Peyer's patch (tissue), 4 donors: ENCODE results near the gene CFAP54. TPM values are rescaled to one million over a fixed set of nuclear protein-coding genes. Genes with fewer than 3 reads are reported as not detected.
"Not testable (repeated sequence)": the region's sequence is repeated elsewhere in the genome, so short reads cannot be mapped to it uniquely, and the experiment has no call there.

Experiments
- DNase-seq, 3 donors: peaks; one replicate each; pipeline ENCODE4 v3.0.0-alpha.2; 2017 to 2019
- H3K27ac ChIP-seq, 4 donors: fragments of 200-600 bp; sonication (generic); one replicate each; pipeline ENCODE4 v1.5.1; 2016 to 2019
- H3K27me3 ChIP-seq, 2 donors: fragments of 200-600 bp; sonication (generic); one replicate each; pipeline ENCODE4 v1.5.1; 2019
- H3K36me3 ChIP-seq, 3 donors: fragments of 200-600 bp; sonication (generic); one replicate each; pipeline ENCODE4 v1.5.1; 2016 to 2019
- H3K4me1 ChIP-seq, 4 donors: fragments of 200-600 bp; sonication (generic); one replicate each; pipeline ENCODE4 v1.5.1; 2016 to 2019
- H3K4me3 ChIP-seq, 4 donors: fragments of 200-600 bp; sonication (generic); 1 replicate in 3 of 4; 2 replicates in 1 of 4; pipeline ENCODE4 v1.5.1; 2016 to 2019; ENCODE audit warnings: mild to moderate bottlenecking in 1 of 4
- H3K9me3 ChIP-seq, 4 donors: fragments of 200-600 bp; sonication (generic); one replicate each; pipeline ENCODE4 v1.5.1; 2016 to 2019; ENCODE audit warnings: mild to moderate bottlenecking in 1 of 4
- POLR2A ChIP-seq, 2 donors: fragments of 450-650 bp; IDR thresholded peaks; one replicate each; pipeline ENCODE4 v1.5.1; 2017; ENCODE audit warnings: antibody characterized with exemption in 2 of 2, mild to moderate bottlenecking in 2 of 2, moderate library complexity in 2 of 2
- total RNA-seq, 4 donors: library from RNA; depleted of rRNA; stranded (reverse); fragments of >200 nt; gene quantifications; one replicate each; pipeline ENCODE4 v1.1.0, GENCODE V29; 2016
- TF ChIP-seq, protein P1 (sequence below), 6 experiments: fragments of 450-650 bp in 4 of 6; fragments of 200-600 bp in 2 of 6; sonication (generic) in 1 of 6; IDR thresholded peaks; one replicate each; pipeline ENCODE4 v1.5.1; 2017 to 2019; ENCODE audit warnings: antibody characterized with exemption in 6 of 6, mild to moderate bottlenecking in 3 of 6, moderate library complexity in 1 of 6

CFAP54 gene
- total RNA-seq, 4 donors from 2014 or later: 0.80 to 2.7 (median 0.83) TPM; not detected in 1

DNA sequence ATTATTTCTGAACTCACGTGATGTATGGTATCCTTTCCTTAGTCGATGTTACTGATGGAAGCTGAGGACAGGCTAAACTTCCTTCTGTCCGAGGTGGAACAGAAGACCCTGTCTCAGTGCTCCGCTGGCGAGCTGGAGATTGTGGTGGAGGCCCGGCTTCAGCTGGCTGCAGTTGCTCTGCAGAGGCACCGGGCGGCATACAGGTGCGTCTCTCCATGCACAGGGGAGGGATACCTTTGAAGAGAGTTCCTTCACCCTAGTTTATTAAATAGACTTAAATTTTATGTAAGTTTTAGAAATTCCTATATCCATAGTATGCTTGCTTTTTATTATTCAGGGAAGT lies 231.0 kb downstream of the CFAP54 start:
- DNase-seq: peak in 2 of 3 donors; percentile 21 to 51
- Histone ChIP-seq H3K4me3 (peak overlapping the region in 3 of 4 donors; percentile 27 to 50 (median 48)), H3K36me3 (no peaks in the 10 kb centered on the region), H3K27ac (peak overlapping the region in 3 of 4 donors; percentile 6 to 55 (median 20)), H3K27me3 (no peaks in the 10 kb centered on the region), H3K9me3 (no peaks in the 10 kb centered on the region), H3K4me1 (peaks cover 0 to 4% (median 0%) of the 10 kb centered on the region in 4 donors)
- TF ChIP-seq, protein P1, sequence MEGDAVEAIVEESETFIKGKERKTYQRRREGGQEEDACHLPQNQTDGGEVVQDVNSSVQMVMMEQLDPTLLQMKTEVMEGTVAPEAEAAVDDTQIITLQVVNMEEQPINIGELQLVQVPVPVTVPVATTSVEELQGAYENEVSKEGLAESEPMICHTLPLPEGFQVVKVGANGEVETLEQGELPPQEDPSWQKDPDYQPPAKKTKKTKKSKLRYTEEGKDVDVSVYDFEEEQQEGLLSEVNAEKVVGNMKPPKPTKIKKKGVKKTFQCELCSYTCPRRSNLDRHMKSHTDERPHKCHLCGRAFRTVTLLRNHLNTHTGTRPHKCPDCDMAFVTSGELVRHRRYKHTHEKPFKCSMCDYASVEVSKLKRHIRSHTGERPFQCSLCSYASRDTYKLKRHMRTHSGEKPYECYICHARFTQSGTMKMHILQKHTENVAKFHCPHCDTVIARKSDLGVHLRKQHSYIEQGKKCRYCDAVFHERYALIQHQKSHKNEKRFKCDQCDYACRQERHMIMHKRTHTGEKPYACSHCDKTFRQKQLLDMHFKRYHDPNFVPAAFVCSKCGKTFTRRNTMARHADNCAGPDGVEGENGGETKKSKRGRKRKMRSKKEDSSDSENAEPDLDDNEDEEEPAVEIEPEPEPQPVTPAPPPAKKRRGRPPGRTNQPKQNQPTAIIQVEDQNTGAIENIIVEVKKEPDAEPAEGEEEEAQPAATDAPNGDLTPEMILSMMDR (IDR thresholded peaks at IDR 0.05): no peak
- no peak for TF ChIP-seq POLR2A (IDR thresholded peaks at IDR 0.05)

DNA sequence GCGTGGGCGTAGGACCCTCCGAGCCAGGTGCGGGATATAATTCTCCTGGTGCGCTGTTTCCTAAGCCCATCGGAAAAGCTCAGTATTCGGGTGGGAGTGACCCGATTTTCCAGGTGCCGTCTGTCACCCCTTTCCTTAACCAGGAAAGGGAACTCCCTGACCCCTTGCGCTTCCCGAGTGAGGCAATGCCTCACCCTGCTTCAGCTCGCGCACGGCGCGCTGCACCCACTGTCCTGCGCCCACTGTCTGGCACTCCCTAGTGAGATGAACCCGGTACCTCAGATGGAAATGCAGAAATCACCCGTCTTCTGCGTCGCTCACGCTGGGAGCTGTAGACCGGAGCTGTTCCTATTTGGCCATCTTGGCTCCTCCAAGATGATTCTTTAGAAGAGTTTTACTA lies 240.1 kb downstream of the CFAP54 start:
- H3K27me3 ChIP-seq, H3K4me3 ChIP-seq, H3K36me3 ChIP-seq, H3K4me1 ChIP-seq, H3K9me3 ChIP-seq, DNase-seq, H3K27ac ChIP-seq: not testable (repeated sequence)

DNA sequence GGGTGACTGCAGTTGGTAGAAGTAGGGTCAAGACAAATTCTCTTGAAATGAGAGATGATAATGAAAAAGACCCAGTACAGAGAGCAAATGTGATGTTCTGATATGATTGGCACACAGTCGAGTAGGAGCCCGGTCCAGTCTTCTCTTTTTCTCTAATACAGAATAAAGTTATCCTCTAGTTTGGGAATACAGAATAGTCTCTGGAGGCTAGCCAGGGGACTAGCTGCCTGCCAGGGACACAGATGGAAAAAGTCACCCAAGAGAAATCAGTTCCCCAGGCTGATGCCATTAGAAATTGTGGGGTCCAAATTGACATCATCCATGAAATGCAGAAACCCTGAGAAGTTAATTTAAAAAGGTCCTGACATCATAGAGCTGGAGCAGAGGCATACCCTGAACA lies 240.5 kb downstream of the CFAP54 start:
- H3K4me3 ChIP-seq: no peak overlapping the region
- no peaks in the 10 kb centered on the region for H3K4me1 ChIP-seq
- no peak for DNase-seq
- H3K9me3 ChIP-seq: no peaks in the 10 kb centered on the region
- no peaks in the 10 kb centered on the region for H3K27me3 ChIP-seq
- no peak overlapping the region for H3K27ac ChIP-seq
- TF ChIP-seq POLR2A (IDR thresholded peaks at IDR 0.05): no peak
- TF ChIP-seq, protein P1 (IDR thresholded peaks at IDR 0.05): no peak
- no peaks in the 10 kb centered on the region for H3K36me3 ChIP-seq

DNA sequence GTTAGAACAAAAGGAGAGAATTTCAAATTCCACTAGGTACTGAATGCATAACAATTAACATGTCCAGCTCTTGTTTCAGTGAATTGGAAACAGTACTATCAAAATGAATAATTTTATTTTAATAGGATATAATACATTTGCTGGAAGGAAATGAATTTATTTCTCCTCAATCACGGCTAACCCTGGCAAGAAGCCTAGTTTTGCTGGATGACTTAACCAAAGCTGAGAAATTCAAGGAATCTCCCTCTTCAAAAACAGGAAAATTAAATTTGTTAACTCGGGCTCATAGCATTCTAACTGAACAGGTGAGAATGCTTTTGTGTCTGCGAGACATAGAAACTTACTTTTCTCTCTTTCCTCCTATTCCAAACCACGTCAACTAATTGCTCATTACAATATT lies 254.2 kb downstream of the CFAP54 start:
- H3K4me3 ChIP-seq: no peak overlapping the region
- no peaks in the 10 kb centered on the region for H3K27me3 ChIP-seq
- H3K4me1 ChIP-seq: no peaks in the 10 kb centered on the region
- H3K36me3 ChIP-seq: no peaks in the 10 kb centered on the region
- no peaks in the 10 kb centered on the region for H3K9me3 ChIP-seq
- no peak overlapping the region for H3K27ac ChIP-seq
- TF ChIP-seq, protein P1 (IDR thresholded peaks at IDR 0.05): no peak
- no peak for TF ChIP-seq POLR2A (IDR thresholded peaks at IDR 0.05)
- no peak for DNase-seq

DNA sequence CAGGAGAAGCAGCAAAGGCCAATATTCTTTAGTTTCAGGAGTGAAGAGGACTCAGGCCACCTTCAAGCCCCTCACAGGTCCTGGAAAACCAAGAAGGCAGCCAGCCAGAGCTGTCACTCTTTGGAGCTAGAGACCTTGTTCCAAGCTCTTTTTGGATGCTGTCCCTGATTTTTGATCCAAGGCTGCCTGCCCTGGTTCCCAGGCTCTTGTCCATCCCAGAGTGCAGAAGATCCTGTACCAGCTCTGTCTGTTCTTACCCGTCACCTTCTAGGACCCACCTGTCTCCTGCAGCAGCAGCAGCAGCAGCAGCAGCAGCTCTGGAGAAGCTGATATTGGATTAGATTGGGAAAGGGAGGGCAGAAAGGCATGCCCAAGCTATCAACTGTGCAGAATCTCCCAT lies 260.6 kb downstream of the CFAP54 start:
- Histone ChIP-seq H3K27ac (no peak overlapping the region), H3K27me3 (no peaks in the 10 kb centered on the region), H3K4me1 (no peaks in the 10 kb centered on the region), H3K36me3 (no peaks in the 10 kb centered on the region), H3K9me3 (no peaks in the 10 kb centered on the region), H3K4me3 (no peak overlapping the region)
- TF ChIP-seq, protein P1 (IDR thresholded peaks at IDR 0.05): no peak
- TF ChIP-seq POLR2A (IDR thresholded peaks at IDR 0.05): no peak
- no peak for DNase-seq

DNA sequence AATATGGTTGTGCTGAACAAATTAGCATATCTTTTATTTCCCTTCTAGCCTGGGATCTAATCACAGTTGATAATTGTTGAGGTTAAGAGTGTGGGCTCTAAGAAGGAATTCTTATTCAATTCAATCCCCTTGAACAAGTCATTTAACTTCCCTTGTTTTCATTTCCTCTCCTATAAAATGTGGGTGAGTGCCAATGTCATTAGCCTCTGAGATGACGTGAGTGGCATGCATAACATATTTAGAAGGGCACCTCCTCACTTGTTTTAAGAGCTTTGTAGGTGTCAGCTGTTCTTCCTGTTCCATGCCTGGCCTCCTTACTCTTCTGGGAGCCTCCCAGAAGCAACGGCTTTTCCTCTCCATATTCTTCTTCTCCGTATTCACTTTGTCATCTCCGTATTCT lies 262.2 kb downstream of the CFAP54 start:
- H3K9me3 ChIP-seq: no peaks in the 10 kb centered on the region
- DNase-seq: no peak
- no peaks in the 10 kb centered on the region for H3K36me3 ChIP-seq
- no peak overlapping the region for H3K4me3 ChIP-seq
- H3K27ac ChIP-seq: no peak overlapping the region
- H3K4me1 ChIP-seq: no peaks in the 10 kb centered on the region
- TF ChIP-seq POLR2A (IDR thresholded peaks at IDR 0.05): no peak
- TF ChIP-seq, protein P1 (IDR thresholded peaks at IDR 0.05): no peak
- no peaks in the 10 kb centered on the region for H3K27me3 ChIP-seq
